ENCODE data around the gene CHTF18. TPM values are rescaled to one million over a fixed set of nuclear protein-coding genes. Genes with fewer than 3 reads are reported as not detected.

Gene CHTF18
- total RNA-seq, 1 experiment from 2014 or later, result 30.9 TPM

- CTCF ChIA-PET, result interaction anchor here (0.6 kb wide), 1 partner anchor 181 kb away, joined by 3 read pairs; no protein-coding TSS in a partner anchor
- peaks cover 5% of the 10 kb centered on the region for H3K4me1 Mint-ChIP-seq (ENCODE audit: insufficient read depth, unreplicated experiment)
- no peak for TF ChIP-seq CTCF (IDR thresholded peaks at IDR 0.05; ENCODE audit: unreplicated experiment)
- no peaks in the 10 kb centered on the region for H3K9me3 Mint-ChIP-seq (ENCODE audit: unreplicated experiment)
- no peak overlapping the region for H3K4me3 Mint-ChIP-seq (ENCODE audit: unreplicated experiment)
- intact Hi-C loops (cut with micrococcal nuclease), result no loop called here
- no peak overlapping the region for H3K27ac Mint-ChIP-seq (ENCODE audit: low read depth, unreplicated experiment)
- H3K27me3 Mint-ChIP-seq (ENCODE audit: insufficient read depth, unreplicated experiment), result no peaks in the 10 kb centered on the region
- peaks cover 9% of the 10 kb centered on the region for H3K36me3 Mint-ChIP-seq (ENCODE audit: insufficient read depth, unreplicated experiment)
- no peak for DNase-seq (ENCODE audit: unreplicated experiment)
- POLR2A ChIA-PET, result no interaction called here
- BruUV-seq (replicated peaks), result no TSS peak
Observed at GRCh38 chr16:791131-791530, 2.7 kb downstream of the CHTF18 start.

GRCh38 chr16:792221-792995 is 4.0 kb downstream of the CHTF18 start:
- H3K4me1 Mint-ChIP-seq (ENCODE audit: insufficient read depth, unreplicated experiment), result peaks cover 5% of the 10 kb centered on the region
- no peak for DNase-seq (ENCODE audit: unreplicated experiment)
- no peak overlapping the region for H3K4me3 Mint-ChIP-seq (ENCODE audit: unreplicated experiment)
- BruUV-seq (replicated peaks), result no TSS peak
- peaks cover 9% of the 10 kb centered on the region for H3K36me3 Mint-ChIP-seq (ENCODE audit: insufficient read depth, unreplicated experiment)
- H3K9me3 Mint-ChIP-seq (ENCODE audit: unreplicated experiment), result no peaks in the 10 kb centered on the region
- no peaks in the 10 kb centered on the region for H3K27me3 Mint-ChIP-seq (ENCODE audit: insufficient read depth, unreplicated experiment)
- no peak for TF ChIP-seq CTCF (IDR thresholded peaks at IDR 0.05; ENCODE audit: unreplicated experiment)
- ChIA-PET POLR2A (no interaction called here), CTCF (no interaction called here)
- intact Hi-C loops (cut with micrococcal nuclease), result no loop called here
- H3K27ac Mint-ChIP-seq (ENCODE audit: low read depth, unreplicated experiment), result no peak overlapping the region

GRCh38 chr16:793414-793813 is 5.0 kb downstream of the CHTF18 start:
- TF ChIP-seq CTCF (IDR thresholded peaks at IDR 0.05; ENCODE audit: unreplicated experiment), result no peak
- Mint-ChIP-seq H3K27ac (ENCODE audit: low read depth, unreplicated experiment) (no peak overlapping the region), H3K36me3 (ENCODE audit: insufficient read depth, unreplicated experiment) (peaks cover 9% of the 10 kb centered on the region), H3K27me3 (ENCODE audit: insufficient read depth, unreplicated experiment) (no peaks in the 10 kb centered on the region), H3K4me1 (ENCODE audit: insufficient read depth, unreplicated experiment) (peaks cover 5% of the 10 kb centered on the region), H3K9me3 (ENCODE audit: unreplicated experiment) (no peaks in the 10 kb centered on the region), H3K4me3 (ENCODE audit: unreplicated experiment) (no peak overlapping the region)
- DNase-seq (ENCODE audit: unreplicated experiment), result no peak
- intact Hi-C loops (cut with micrococcal nuclease), result no loop called here
- BruUV-seq (replicated peaks), result no TSS peak
- ChIA-PET CTCF (interaction anchor here (0.6 kb wide), 1 partner anchor 117 kb away, joined by 3 read pairs; no protein-coding TSS in a partner anchor), POLR2A (no interaction called here)

- H3K9me3 Mint-ChIP-seq (ENCODE audit: unreplicated experiment), result no peaks in the 10 kb centered on the region
- H3K4me1 Mint-ChIP-seq (ENCODE audit: insufficient read depth, unreplicated experiment), result peaks cover 5% of the 10 kb centered on the region
- CTCF ChIA-PET, result no interaction called here
- no TSS peak for BruUV-seq (replicated peaks)
- no peak for TF ChIP-seq CTCF (IDR thresholded peaks at IDR 0.05; ENCODE audit: unreplicated experiment)
- H3K4me3 Mint-ChIP-seq (ENCODE audit: unreplicated experiment), result no peak overlapping the region
- no peak overlapping the region for H3K27ac Mint-ChIP-seq (ENCODE audit: low read depth, unreplicated experiment)
- DNase-seq (ENCODE audit: unreplicated experiment), result no peak
- H3K36me3 Mint-ChIP-seq (ENCODE audit: insufficient read depth, unreplicated experiment), result peaks cover 9% of the 10 kb centered on the region
- intact Hi-C loops (cut with micrococcal nuclease), result no loop called here
- POLR2A ChIA-PET, result no interaction called here
- no peaks in the 10 kb centered on the region for H3K27me3 Mint-ChIP-seq (ENCODE audit: insufficient read depth, unreplicated experiment)
Observed at GRCh38 chr16:794091-794822, 5.8 kb downstream of the CHTF18 start.
